Upper lobe of left lung (tissue), 6 donors: ENCODE results near the gene HEATR5A. TPM values are rescaled to one million over a fixed set of nuclear protein-coding genes. Genes with fewer than 3 reads are reported as not detected.
"Not testable (repeated sequence)": the region's sequence is repeated elsewhere in the genome, so short reads cannot be mapped to it uniquely, and the experiment has no call there.

Source experiments
- ATAC-seq, 2 donors: fragments of 200-7000 bp; cut with Tn5 transposase; one replicate each; pipeline ENCODE4 v1.9.1; 2022; ENCODE audit warnings: mild to moderate bottlenecking in 2 of 2, moderate library complexity in 2 of 2; ENCODE audit not compliant: low FRiP score in 2 of 2
- DNase-seq, 2 donors: peaks; one replicate each; pipeline ENCODE4 v3.0.0-alpha.2; 2019 to 2020
- H3K27ac ChIP-seq, 4 donors: fragments of 200-600 bp; sonication (generic); one replicate each; pipeline ENCODE4 v1.5.1; 2016 to 2019
- H3K27me3 ChIP-seq, 4 donors: fragments of 200-600 bp; sonication (generic); one replicate each; pipeline ENCODE4 v1.5.1; 2017 to 2019
- H3K36me3 ChIP-seq, 4 donors: fragments of 200-600 bp; sonication (generic); one replicate each; pipeline ENCODE4 v1.5.1; 2016 to 2019
- H3K4me1 ChIP-seq, 4 donors: fragments of 200-600 bp; sonication (generic); one replicate each; pipeline ENCODE4 v1.5.1; 2018 to 2019
- H3K4me3 ChIP-seq, 4 donors: fragments of 200-600 bp; sonication (generic); one replicate each; pipeline ENCODE4 v1.5.1; 2017 to 2019; ENCODE audit warnings: mild to moderate bottlenecking in 2 of 4, moderate library complexity in 1 of 4
- H3K9me3 ChIP-seq, 4 donors: fragments of 200-600 bp; sonication (generic); one replicate each; pipeline ENCODE4 v1.5.1; 2018 to 2019
- EP300 ChIP-seq, 4 donors: sonication (generic); formaldehyde crosslinking; IDR thresholded peaks; one replicate each; pipeline ENCODE4 v1.5.1; 2017; ENCODE audit warnings: antibody characterized with exemption in 4 of 4, control low read depth in 2 of 4
- POLR2A ChIP-seq, 4 donors: fragments of 450-650 bp; IDR thresholded peaks; one replicate each; pipeline ENCODE4 v1.5.1; 2016 to 2017; ENCODE audit warnings: antibody characterized with exemption in 4 of 4, mild to moderate bottlenecking in 2 of 4
- POLR2AphosphoS5 ChIP-seq, 2 donors: sonication (generic); formaldehyde crosslinking; IDR thresholded peaks; one replicate each; pipeline ENCODE4 v1.5.1; 2017; ENCODE audit warnings: antibody characterized with exemption in 2 of 2
- WGBS, 2 donors: methylation state at CpG; one replicate each; pipeline ENCODE4 v1.1.5; 2017 to 2018; 5-methylcytosine and 5-hydroxymethylcytosine counted together
- total RNA-seq, 6 donors: library from RNA; depleted of rRNA in 4 of 6; stranded (reverse); fragments of >200 nt in 4 of 6; gene quantifications; one replicate each; pipeline versions ENCODE4 v1.1.0 to v1.2.1, GENCODE V29; 2016 to 2021
- TF ChIP-seq, protein P1 (sequence below), 6 experiments: fragments of 450-650 bp in 4 of 6; fragments of 200-600 bp in 2 of 6; sonication (generic) in 2 of 6; IDR thresholded peaks; one replicate each; pipeline ENCODE4 v1.5.1; 2016 to 2019; ENCODE audit warnings: antibody characterized with exemption in 6 of 6
- donor health status: DM: no; HTN: no; CAD: no; lungs with moderate emphysema.
- donor health status: DM: no; HTN: yes; CAD: no; lungs with severe emphysema.

Gene HEATR5A
- total RNA-seq, 6 donors from 2014 or later, result 19.6 to 66.0 (median 39.3) TPM

DNA sequence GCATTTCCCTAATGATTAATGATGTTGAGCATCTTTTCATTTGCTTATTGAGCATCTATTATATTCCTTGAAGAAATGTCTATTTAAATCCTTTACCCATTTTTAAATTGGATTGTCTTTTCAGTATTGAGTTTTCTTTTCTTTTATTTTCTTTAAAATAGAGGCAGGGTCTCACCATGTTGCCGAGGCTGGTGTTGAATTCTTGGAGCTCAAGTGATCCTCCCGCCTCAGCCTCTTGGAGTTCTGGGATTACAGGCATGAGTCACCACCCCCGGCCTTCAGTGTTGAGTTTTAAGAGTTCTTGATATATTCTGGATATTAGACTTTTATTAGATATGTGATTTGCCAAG lies 139.5 kb downstream of the HEATR5A start:
- no peaks in the 10 kb centered on the region for H3K4me1 ChIP-seq
- DNase-seq (no peak), ATAC-seq (no peak)
- peaks cover 0 to 7% (median 1%) of the 10 kb centered on the region in 4 donors for H3K9me3 ChIP-seq
- H3K36me3 ChIP-seq, result no peaks in the 10 kb centered on the region
- no peak overlapping the region for H3K4me3 ChIP-seq
- H3K27me3 ChIP-seq, result no peaks in the 10 kb centered on the region
- no peak for TF ChIP-seq EP300 (IDR thresholded peaks at IDR 0.05)
- TF ChIP-seq, protein P1, sequence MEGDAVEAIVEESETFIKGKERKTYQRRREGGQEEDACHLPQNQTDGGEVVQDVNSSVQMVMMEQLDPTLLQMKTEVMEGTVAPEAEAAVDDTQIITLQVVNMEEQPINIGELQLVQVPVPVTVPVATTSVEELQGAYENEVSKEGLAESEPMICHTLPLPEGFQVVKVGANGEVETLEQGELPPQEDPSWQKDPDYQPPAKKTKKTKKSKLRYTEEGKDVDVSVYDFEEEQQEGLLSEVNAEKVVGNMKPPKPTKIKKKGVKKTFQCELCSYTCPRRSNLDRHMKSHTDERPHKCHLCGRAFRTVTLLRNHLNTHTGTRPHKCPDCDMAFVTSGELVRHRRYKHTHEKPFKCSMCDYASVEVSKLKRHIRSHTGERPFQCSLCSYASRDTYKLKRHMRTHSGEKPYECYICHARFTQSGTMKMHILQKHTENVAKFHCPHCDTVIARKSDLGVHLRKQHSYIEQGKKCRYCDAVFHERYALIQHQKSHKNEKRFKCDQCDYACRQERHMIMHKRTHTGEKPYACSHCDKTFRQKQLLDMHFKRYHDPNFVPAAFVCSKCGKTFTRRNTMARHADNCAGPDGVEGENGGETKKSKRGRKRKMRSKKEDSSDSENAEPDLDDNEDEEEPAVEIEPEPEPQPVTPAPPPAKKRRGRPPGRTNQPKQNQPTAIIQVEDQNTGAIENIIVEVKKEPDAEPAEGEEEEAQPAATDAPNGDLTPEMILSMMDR (IDR thresholded peaks at IDR 0.05), result no peak
- TF ChIP-seq POLR2A (IDR thresholded peaks at IDR 0.05), result no peak
- no peak for TF ChIP-seq POLR2AphosphoS5 (IDR thresholded peaks at IDR 0.05)
- WGBS, 2 donors, result 90 to 91% methylated on average over 3 of the region's 3 CpGs
- H3K27ac ChIP-seq, result no peak overlapping the region

GRCh38 chr14:31280132-31280870 lies 140.0 kb downstream of the HEATR5A start:
- Histone ChIP-seq H3K27ac (no peak overlapping the region), H3K9me3 (peaks cover 0 to 7% (median 1%) of the 10 kb centered on the region in 4 donors), H3K4me1 (no peaks in the 10 kb centered on the region), H3K36me3 (no peaks in the 10 kb centered on the region), H3K27me3 (no peaks in the 10 kb centered on the region), H3K4me3 (no peak overlapping the region)
- TF ChIP-seq POLR2AphosphoS5 (IDR thresholded peaks at IDR 0.05), result no peak
- no peak for TF ChIP-seq POLR2A (IDR thresholded peaks at IDR 0.05)
- TF ChIP-seq, protein P1 (IDR thresholded peaks at IDR 0.05), result no peak
- TF ChIP-seq EP300 (IDR thresholded peaks at IDR 0.05), result no peak
- WGBS, 2 donors, result 79 to 87% methylated on average over 4 of the region's 4 CpGs
- DNase-seq (no peak), ATAC-seq (no peak)

GRCh38 chr14:31278883-31279282 lies 141.5 kb downstream of the HEATR5A start:
- ATAC-seq, result no peak
- no peak for DNase-seq
- Histone ChIP-seq H3K4me1 (no peaks in the 10 kb centered on the region), H3K9me3 (peaks cover 0 to 7% (median 1%) of the 10 kb centered on the region in 4 donors), H3K36me3 (no peaks in the 10 kb centered on the region), H3K27ac (no peak overlapping the region), H3K27me3 (no peaks in the 10 kb centered on the region), H3K4me3 (no peak overlapping the region)
- TF ChIP-seq POLR2AphosphoS5 (IDR thresholded peaks at IDR 0.05) (no peak), EP300 (IDR thresholded peaks at IDR 0.05) (no peak), POLR2A (IDR thresholded peaks at IDR 0.05) (no peak)
- TF ChIP-seq, protein P1 (IDR thresholded peaks at IDR 0.05), result no peak
- WGBS, 2 donors, result 75 to 94% methylated on average over 1 of the region's 1 CpG

DNA sequence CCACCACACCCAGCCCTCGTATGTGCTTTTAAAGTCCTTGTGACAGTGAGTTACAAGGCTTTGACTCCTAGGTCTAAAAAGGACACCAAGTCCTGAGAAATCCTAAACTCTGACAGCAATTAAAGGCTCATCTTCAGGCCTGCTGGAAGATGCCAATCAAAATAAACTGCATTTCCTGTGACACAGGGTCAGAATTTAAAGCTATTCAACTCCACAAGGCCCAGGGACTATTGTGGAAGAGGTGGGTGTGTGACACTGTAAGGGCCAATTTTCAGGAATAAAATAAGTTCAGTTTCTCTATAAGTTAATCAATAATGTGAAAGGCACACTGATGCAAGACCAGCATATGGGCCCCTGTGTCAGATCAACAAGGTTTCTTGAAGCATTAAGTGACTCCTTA lies 143.3 kb downstream of the HEATR5A start:
- no peaks in the 10 kb centered on the region for H3K36me3 ChIP-seq
- peaks cover 0 to 7% (median 1%) of the 10 kb centered on the region in 4 donors for H3K9me3 ChIP-seq
- DNase-seq, result no peak
- 88% methylated on average over 1 of the region's 1 CpG for whole genome bisulfite sequencing, 2 donors
- H3K4me1 ChIP-seq, result no peaks in the 10 kb centered on the region
- no peak overlapping the region for H3K4me3 ChIP-seq
- ATAC-seq, result no peak
- no peak overlapping the region for H3K27ac ChIP-seq
- TF ChIP-seq POLR2AphosphoS5 (IDR thresholded peaks at IDR 0.05) (no peak), EP300 (IDR thresholded peaks at IDR 0.05) (no peak), POLR2A (IDR thresholded peaks at IDR 0.05) (no peak)
- TF ChIP-seq, protein P1 (IDR thresholded peaks at IDR 0.05), result no peak
- no peaks in the 10 kb centered on the region for H3K27me3 ChIP-seq

DNA sequence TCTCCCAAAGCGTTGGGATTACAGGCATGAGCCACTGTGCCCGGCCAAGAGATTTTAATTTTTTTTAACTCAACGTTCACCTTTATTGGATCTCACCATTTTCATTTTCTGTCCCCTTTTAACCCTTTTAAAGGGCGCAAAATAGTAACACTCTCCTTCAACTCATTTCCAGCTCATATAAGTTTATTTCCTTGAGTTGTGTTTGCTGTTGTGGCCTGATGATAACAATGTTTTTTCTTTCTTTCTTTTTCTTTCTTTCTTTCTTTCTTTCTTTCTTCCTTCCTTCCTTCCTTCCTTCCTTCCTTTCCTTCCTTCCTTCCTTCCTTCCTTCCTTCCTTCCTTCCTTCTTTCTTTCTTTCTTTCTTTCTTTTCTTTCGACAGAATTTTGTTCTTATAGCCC lies 143.9 kb downstream of the HEATR5A start:
- ATAC-seq, H3K27ac ChIP-seq: not testable (repeated sequence)

More for the DNA sequence above, 143.9 kb downstream of the HEATR5A start:
- not testable (repeated sequence) for H3K4me3 ChIP-seq, H3K27me3 ChIP-seq, H3K9me3 ChIP-seq, DNase-seq, H3K4me1 ChIP-seq, H3K36me3 ChIP-seq
- WGBS, 2 donors, result 66 to 77% methylated on average over 4 to 5 of the region's 5 CpGs
